WTC11 (cell line): Measurements from ENCODE around the gene CLMN. TPM values are rescaled to one million over a fixed set of nuclear protein-coding genes. Genes with fewer than 3 reads are reported as not detected.

Source experiments
- ATAC-seq: fragments of 200-7000 bp; cut with Tn5 transposase; 2 replicates; pipeline ENCODE4 v1.10.0; 2021; ENCODE audit warnings: mild to moderate bottlenecking, moderate library complexity
- CTCF ChIA-PET: fragments of 300-600 bp; sonication (Branson Sonifier 250); formaldehyde crosslinking; loops from one replicate; lab custom pipeline; 2021; ENCODE audit warnings: antibody characterized with exemption; lab: Charles Lee
- POLR2A ChIA-PET: fragments of 350-600 bp; sonication (Branson Sonifier 250); formaldehyde crosslinking; loops from one replicate; lab custom pipeline; 2021; ENCODE audit warnings: antibody characterized with exemption; lab: Charles Lee
- DNase-seq: peaks from one replicate; pipeline ENCODE4 v3.0.0; 2021; ENCODE audit warnings: low spot score
- H3K27ac Mint-ChIP-seq: 2 replicates; pipeline ENCODE4 v1.8.0; 2021; ENCODE audit warnings: mixed read lengths
- H3K27me3 Mint-ChIP-seq: 2 replicates; pipeline ENCODE4 v1.8.0; 2021; ENCODE audit warnings: low read depth, mild to moderate bottlenecking, moderate library complexity, mixed read lengths
- H3K36me3 Mint-ChIP-seq: 2 replicates; pipeline ENCODE4 v1.8.0; 2021; ENCODE audit warnings: mixed read lengths
- H3K4me1 Mint-ChIP-seq: 2 replicates; pipeline ENCODE4 v1.8.0; 2022; ENCODE audit warnings: mixed read lengths
- H3K4me3 Mint-ChIP-seq: 2 replicates; pipeline ENCODE4 v1.8.0; 2021; ENCODE audit warnings: mild to moderate bottlenecking, moderate library complexity, mixed read lengths
- H3K9me3 Mint-ChIP-seq: 2 replicates; pipeline ENCODE4 v1.8.0; 2021; ENCODE audit warnings: mixed read lengths
- CREM ChIP-seq: sonication (generic); formaldehyde crosslinking; IDR thresholded peaks from 2 replicates; pipeline ENCODE4 v1.8.1; 2022; ENCODE audit warnings: mild to moderate bottlenecking, missing genetic modification reagents, moderate library complexity
- ELF4 ChIP-seq: sonication (generic); formaldehyde crosslinking; IDR thresholded peaks from 2 replicates; pipeline ENCODE4 v1.8.1; 2022; ENCODE audit warnings: low read depth, mild to moderate bottlenecking, moderate library complexity, missing genetic modification reagents
- FOXK1 ChIP-seq: sonication (generic); formaldehyde crosslinking; IDR thresholded peaks from 2 replicates; pipeline ENCODE4 v1.8.0; 2022; ENCODE audit warnings: mild to moderate bottlenecking, moderate library complexity, missing genetic modification reagents
- FOXP1 ChIP-seq: sonication (generic); formaldehyde crosslinking; IDR thresholded peaks from 2 replicates; pipeline ENCODE4 v1.8.0; 2022; ENCODE audit warnings: missing genetic modification reagents, mild to moderate bottlenecking, moderate library complexity, borderline replicate concordance
- GRHL2 ChIP-seq: fragments of 250-450 bp; sonication (Bioruptor Pico); IDR thresholded peaks from 2 replicates; pipeline ENCODE4 v1.8.0; 2022; ENCODE audit warnings: mild to moderate bottlenecking, moderate library complexity; ENCODE audit not compliant: insufficient replicate concordance, severe bottlenecking
- GTF2I ChIP-seq: fragments of 250-450 bp; sonication (Bioruptor Pico); conservative IDR thresholded peaks from 2 replicates; pipeline ENCODE4 v1.4.0; 2021; ENCODE audit warnings: mild to moderate bottlenecking
- HMGA2 ChIP-seq: fragments of 250-450 bp; sonication (Bioruptor Pico); IDR thresholded peaks from 2 replicates; pipeline ENCODE4 v1.4.0; 2021; ENCODE audit warnings: mild to moderate bottlenecking, moderate library complexity
- IRF2 ChIP-seq: sonication (generic); formaldehyde crosslinking; IDR thresholded peaks from 2 replicates; pipeline ENCODE4 v1.8.0; 2022; ENCODE audit warnings: low read depth, missing genetic modification reagents, borderline replicate concordance
- JUN ChIP-seq: sonication (generic); formaldehyde crosslinking; IDR thresholded peaks from 2 replicates; pipeline ENCODE4 v1.8.0; 2023; ENCODE audit warnings: mild to moderate bottlenecking, missing genetic modification reagents
- MXD4 ChIP-seq: fragments of 250-450 bp; sonication (Bioruptor Pico); IDR thresholded peaks from 2 replicates; pipeline ENCODE4 v1.8.0; 2021; ENCODE audit warnings: mild to moderate bottlenecking, moderate library complexity, borderline replicate concordance
- NR1H2 ChIP-seq: sonication (generic); formaldehyde crosslinking; IDR thresholded peaks from 2 replicates; pipeline ENCODE4 v1.9.0; 2021; ENCODE audit warnings: mild to moderate bottlenecking, moderate library complexity, missing genetic modification reagents
- SMAD3 ChIP-seq: sonication (generic); formaldehyde crosslinking; IDR thresholded peaks from 2 replicates; pipeline ENCODE4 v1.8.0; 2022; ENCODE audit warnings: missing genetic modification reagents, mild to moderate bottlenecking, borderline replicate concordance
- SMAD4 ChIP-seq: sonication (generic); formaldehyde crosslinking; IDR thresholded peaks from 2 replicates; pipeline ENCODE4 v1.8.0; 2022; ENCODE audit warnings: mild to moderate bottlenecking, missing genetic modification reagents
- ZMAT4 ChIP-seq: fragments of 250-450 bp; sonication (Bioruptor Pico); IDR thresholded peaks from 2 replicates; pipeline ENCODE4 v1.9.0; 2021; ENCODE audit warnings: mild to moderate bottlenecking
- ZNF232 ChIP-seq: sonication (generic); formaldehyde crosslinking; IDR thresholded peaks from 2 replicates; pipeline ENCODE4 v1.8.0; 2022; ENCODE audit warnings: mild to moderate bottlenecking, missing genetic modification reagents
- ZNF263 ChIP-seq: sonication (generic); formaldehyde crosslinking; IDR thresholded peaks from 2 replicates; pipeline ENCODE4 v1.8.1; 2022; ENCODE audit warnings: low read depth, mild to moderate bottlenecking, moderate library complexity, missing genetic modification reagents
- ZNF281 ChIP-seq: sonication (generic); formaldehyde crosslinking; IDR thresholded peaks from 2 replicates; pipeline ENCODE4 v1.8.0; 2023; ENCODE audit warnings: mild to moderate bottlenecking, missing genetic modification reagents
- ZNF671 ChIP-seq: fragments of 250-450 bp; sonication (Bioruptor Pico); IDR thresholded peaks from 2 replicates; pipeline ENCODE4 v1.8.0; 2021; ENCODE audit warnings: mild to moderate bottlenecking
- total RNA-seq: library from RNA; stranded (reverse); gene quantifications from 3 replicates; pipeline ENCODE4 v1.2.3, GENCODE V29; 2021
- TF ChIP-seq, protein P1 (sequence below): sonication (generic); formaldehyde crosslinking; IDR thresholded peaks from 2 replicates; pipeline ENCODE4 v1.8.1; 2023; ENCODE audit warnings: mild to moderate bottlenecking, moderate library complexity, missing genetic modification reagents
- TF ChIP-seq, protein P2 (sequence below): sonication (generic); formaldehyde crosslinking; IDR thresholded peaks from 2 replicates; pipeline ENCODE4 v1.8.1; 2022; ENCODE audit warnings: missing genetic modification reagents, borderline replicate concordance
- TF ChIP-seq, protein P3 (sequence below): sonication (generic); formaldehyde crosslinking; IDR thresholded peaks from 2 replicates; pipeline ENCODE4 v1.8.1; 2022; ENCODE audit warnings: mild to moderate bottlenecking, moderate library complexity, missing genetic modification reagents
- TF ChIP-seq, protein P4 (sequence below): fragments of 200-600 bp; IDR thresholded peaks from 2 replicates; pipeline ENCODE4 v1.8.0; 2022; ENCODE audit warnings: antibody characterized with exemption
- TF ChIP-seq, protein P5 (sequence below): fragments of 250-450 bp; sonication (Bioruptor Pico); IDR thresholded peaks from 2 replicates; pipeline ENCODE4 v2.1.2; 2022; ENCODE audit warnings: mild to moderate bottlenecking, moderate library complexity

Gene CLMN
- total RNA-seq, 1 experiment from 2014 or later, result 12.2 TPM

- TF ChIP-seq, protein P1, sequence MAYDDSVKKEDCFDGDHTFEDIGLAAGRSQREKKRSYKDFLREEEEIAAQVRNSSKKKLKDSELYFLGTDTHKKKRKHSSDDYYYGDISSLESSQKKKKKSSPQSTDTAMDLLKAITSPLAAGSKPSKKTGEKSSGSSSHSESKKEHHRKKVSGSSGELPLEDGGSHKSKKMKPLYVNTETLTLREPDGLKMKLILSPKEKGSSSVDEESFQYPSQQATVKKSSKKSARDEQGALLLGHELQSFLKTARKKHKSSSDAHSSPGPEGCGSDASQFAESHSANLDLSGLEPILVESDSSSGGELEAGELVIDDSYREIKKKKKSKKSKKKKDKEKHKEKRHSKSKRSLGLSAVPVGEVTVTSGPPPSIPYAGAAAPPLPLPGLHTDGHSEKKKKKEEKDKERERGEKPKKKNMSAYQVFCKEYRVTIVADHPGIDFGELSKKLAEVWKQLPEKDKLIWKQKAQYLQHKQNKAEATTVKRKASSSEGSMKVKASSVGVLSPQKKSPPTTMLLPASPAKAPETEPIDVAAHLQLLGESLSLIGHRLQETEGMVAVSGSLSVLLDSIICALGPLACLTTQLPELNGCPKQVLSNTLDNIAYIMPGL, result no peak
- TF ChIP-seq SMAD4 (CRISPR knock-in tag) (no peak), CREM (CRISPR knock-in tag) (no peak), ZNF232 (CRISPR knock-in tag) (no peak), ZNF281 (CRISPR knock-in tag) (no peak), HMGA2 (CRISPR knock-in tag) (no peak), NR1H2 (CRISPR knock-in tag) (no peak), JUN (CRISPR knock-in tag) (no peak), GRHL2 (CRISPR knock-in tag) (no peak), IRF2 (CRISPR knock-in tag) (no peak), FOXP1 (CRISPR knock-in tag) (no peak)
- TF ChIP-seq, protein P2, sequence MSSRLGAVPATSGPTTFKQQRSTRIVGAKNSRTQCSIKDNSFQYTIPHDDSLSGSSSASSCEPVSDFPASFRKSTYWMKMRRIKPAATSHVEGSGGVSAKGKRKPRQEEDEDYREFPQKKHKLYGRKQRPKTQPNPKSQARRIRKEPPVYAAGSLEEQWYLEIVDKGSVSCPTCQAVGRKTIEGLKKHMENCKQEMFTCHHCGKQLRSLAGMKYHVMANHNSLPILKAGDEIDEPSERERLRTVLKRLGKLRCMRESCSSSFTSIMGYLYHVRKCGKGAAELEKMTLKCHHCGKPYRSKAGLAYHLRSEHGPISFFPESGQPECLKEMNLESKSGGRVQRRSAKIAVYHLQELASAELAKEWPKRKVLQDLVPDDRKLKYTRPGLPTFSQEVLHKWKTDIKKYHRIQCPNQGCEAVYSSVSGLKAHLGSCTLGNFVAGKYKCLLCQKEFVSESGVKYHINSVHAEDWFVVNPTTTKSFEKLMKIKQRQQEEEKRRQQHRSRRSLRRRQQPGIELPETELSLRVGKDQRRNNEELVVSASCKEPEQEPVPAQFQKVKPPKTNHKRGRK (CRISPR knock-in tag), result no peak
- TF ChIP-seq, protein P3, sequence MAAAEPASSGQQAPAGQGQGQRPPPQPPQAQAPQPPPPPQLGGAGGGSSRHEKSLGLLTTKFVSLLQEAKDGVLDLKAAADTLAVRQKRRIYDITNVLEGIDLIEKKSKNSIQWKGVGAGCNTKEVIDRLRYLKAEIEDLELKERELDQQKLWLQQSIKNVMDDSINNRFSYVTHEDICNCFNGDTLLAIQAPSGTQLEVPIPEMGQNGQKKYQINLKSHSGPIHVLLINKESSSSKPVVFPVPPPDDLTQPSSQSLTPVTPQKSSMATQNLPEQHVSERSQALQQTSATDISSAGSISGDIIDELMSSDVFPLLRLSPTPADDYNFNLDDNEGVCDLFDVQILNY (CRISPR knock-in tag), result no peak
- no peaks in the 10 kb centered on the region for H3K36me3 Mint-ChIP-seq
- no peak overlapping the region for H3K4me3 Mint-ChIP-seq
- POLR2A ChIA-PET, result no interaction called here
- no peak for DNase-seq
- CTCF ChIA-PET, result no interaction called here
- ATAC-seq, result no peak
- H3K27ac Mint-ChIP-seq, result no peak overlapping the region
- H3K9me3 Mint-ChIP-seq, result no peaks in the 10 kb centered on the region
- peaks cover 44% of the 10 kb centered on the region for H3K4me1 Mint-ChIP-seq
- H3K27me3 Mint-ChIP-seq, result no peaks in the 10 kb centered on the region
These were observed 124.7 kb downstream of the CLMN start for GRCh38 chr14:95195031-95195430.

DNA sequence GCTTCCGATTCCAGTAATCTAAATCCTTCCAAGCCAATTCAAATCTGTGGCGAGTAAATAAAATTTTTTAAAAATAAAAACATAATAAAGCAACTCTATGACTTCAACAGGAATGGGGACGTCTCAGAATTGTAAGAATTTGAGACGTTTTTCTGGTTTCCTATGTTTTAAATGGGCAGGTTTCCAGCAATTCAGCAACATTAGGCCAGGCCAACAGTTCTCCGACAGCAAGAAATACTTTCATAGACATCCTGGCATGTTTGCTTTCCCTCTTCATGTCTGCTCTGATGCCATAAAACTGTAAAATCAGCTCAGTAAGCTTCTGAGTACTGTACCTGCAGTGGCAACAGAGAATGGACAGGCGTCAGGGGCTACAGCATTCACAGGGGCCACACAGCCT lies 126.6 kb downstream of the CLMN start:
- H3K36me3 Mint-ChIP-seq, result peaks cover 9% of the 10 kb centered on the region
- no peaks in the 10 kb centered on the region for H3K27me3 Mint-ChIP-seq
- TF ChIP-seq FOXK1 (CRISPR knock-in tag), result no peak
- no peak for TF ChIP-seq IRF2 (CRISPR knock-in tag)
- no peak for TF ChIP-seq MXD4 (CRISPR knock-in tag)
- TF ChIP-seq ELF4 (CRISPR knock-in tag), result no peak
- no peak for TF ChIP-seq ZMAT4
- TF ChIP-seq, protein P4, sequence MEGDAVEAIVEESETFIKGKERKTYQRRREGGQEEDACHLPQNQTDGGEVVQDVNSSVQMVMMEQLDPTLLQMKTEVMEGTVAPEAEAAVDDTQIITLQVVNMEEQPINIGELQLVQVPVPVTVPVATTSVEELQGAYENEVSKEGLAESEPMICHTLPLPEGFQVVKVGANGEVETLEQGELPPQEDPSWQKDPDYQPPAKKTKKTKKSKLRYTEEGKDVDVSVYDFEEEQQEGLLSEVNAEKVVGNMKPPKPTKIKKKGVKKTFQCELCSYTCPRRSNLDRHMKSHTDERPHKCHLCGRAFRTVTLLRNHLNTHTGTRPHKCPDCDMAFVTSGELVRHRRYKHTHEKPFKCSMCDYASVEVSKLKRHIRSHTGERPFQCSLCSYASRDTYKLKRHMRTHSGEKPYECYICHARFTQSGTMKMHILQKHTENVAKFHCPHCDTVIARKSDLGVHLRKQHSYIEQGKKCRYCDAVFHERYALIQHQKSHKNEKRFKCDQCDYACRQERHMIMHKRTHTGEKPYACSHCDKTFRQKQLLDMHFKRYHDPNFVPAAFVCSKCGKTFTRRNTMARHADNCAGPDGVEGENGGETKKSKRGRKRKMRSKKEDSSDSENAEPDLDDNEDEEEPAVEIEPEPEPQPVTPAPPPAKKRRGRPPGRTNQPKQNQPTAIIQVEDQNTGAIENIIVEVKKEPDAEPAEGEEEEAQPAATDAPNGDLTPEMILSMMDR, result no peak
- TF ChIP-seq, protein P3 (CRISPR knock-in tag), result no peak
- no peak for TF ChIP-seq ZNF263 (CRISPR knock-in tag)
- no peak for TF ChIP-seq SMAD3 (CRISPR knock-in tag)
- TF ChIP-seq, protein P5, sequence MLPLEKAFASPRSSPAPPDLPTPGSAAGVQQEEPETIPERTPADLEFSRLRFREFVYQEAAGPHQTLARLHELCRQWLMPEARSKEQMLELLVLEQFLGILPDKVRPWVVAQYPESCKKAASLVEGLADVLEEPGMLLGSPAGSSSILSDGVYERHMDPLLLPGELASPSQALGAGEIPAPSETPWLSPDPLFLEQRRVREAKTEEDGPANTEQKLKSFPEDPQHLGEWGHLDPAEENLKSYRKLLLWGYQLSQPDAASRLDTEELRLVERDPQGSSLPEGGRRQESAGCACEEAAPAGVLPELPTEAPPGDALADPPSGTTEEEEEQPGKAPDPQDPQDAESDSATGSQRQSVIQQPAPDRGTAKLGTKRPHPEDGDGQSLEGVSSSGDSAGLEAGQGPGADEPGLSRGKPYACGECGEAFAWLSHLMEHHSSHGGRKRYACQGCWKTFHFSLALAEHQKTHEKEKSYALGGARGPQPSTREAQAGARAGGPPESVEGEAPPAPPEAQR (CRISPR knock-in tag), result no peak
- TF ChIP-seq ZNF671 (CRISPR knock-in tag), result no peak
- TF ChIP-seq GTF2I (CRISPR knock-in tag), result no peak
- DNase-seq, result no peak
- peaks cover 26% of the 10 kb centered on the region for H3K4me1 Mint-ChIP-seq
- peaks cover 9% of the 10 kb centered on the region for H3K9me3 Mint-ChIP-seq
- ChIA-PET CTCF (no interaction called here), POLR2A (no interaction called here)
- H3K27ac Mint-ChIP-seq, result no peak overlapping the region
- no peak overlapping the region for H3K4me3 Mint-ChIP-seq
- no peak for ATAC-seq
